Breast epithelium (tissue), 3 donors: ENCODE measurements around the gene SPANXN4.

Experiments
- CTCF ChIP-seq, 3 donors: fragments of 450-650 bp; IDR thresholded peaks; one replicate each; pipeline ENCODE4 v1.5.1; 2016 to 2017; ENCODE audit warnings: antibody characterized with exemption in 3 of 3, mild to moderate bottlenecking in 3 of 3, moderate library complexity in 3 of 3
- POLR2A ChIP-seq: fragments of 450-650 bp; IDR thresholded peaks from one replicate; pipeline ENCODE4 v1.6.1; 2016; ENCODE audit warnings: antibody characterized with exemption, mild to moderate bottlenecking, moderate library complexity
- POLR2AphosphoS5 ChIP-seq, 3 donors: sonication (generic); formaldehyde crosslinking; IDR thresholded peaks; one replicate each; pipeline ENCODE4 v1.6.1; 2017; ENCODE audit warnings: antibody characterized with exemption in 3 of 3

DNA sequence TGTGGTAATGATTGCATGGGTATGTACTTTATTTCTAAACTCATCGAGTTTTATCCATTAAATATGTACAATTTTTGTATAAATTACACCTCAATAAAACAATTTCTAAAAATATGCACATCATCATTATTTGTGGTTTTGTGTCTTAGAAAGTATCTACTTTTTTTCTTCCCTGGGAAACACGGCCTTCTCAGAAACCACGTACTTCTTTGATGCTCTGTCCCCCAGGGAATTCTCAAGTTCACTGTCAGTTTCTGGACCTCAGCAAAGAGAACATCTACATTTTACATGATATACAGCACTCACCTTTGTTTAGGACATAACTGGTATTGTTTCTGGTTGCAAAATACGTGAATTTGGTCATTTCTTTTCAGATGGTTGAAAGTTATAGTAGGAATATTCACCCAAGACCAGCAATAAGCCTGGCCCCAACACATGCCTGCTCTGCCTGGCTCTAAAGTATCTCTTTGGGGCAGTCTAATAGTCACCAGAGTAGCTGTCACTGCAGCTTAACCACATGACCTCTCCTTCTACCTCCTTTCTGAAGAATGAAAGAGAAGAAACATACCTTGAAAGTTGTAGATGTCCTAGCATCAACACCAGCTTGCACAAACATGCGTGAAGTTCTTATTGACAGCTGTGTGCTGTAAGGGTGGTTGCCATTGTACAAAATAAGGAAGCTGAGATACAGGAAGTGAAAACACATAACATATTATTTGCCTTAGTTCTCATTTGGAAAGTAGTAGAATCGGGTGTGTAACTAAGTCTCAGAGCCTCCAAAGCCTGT, 48.4 kb upstream of the SPANXN4 start:
- no peak for TF ChIP-seq CTCF (IDR thresholded peaks at IDR 0.05)
- no peak for TF ChIP-seq POLR2A
- no peak for TF ChIP-seq POLR2AphosphoS5 (IDR thresholded peaks at IDR 0.05)
